Stimulated activated CD4-positive, alpha-beta T cell treated with anti-CD3 and anti-CD28 coated beads, Interleukin-12 subunit alpha, Interleukin-12 subunit beta, amount 100 ng/mL, for 48 hours (primary cell): ENCODE data around the gene TSPEAR.
"Not testable (repeated sequence)": the region's sequence is repeated elsewhere in the genome, so short reads cannot be mapped to it uniquely, and the experiment has no call there.

Experiments
- DNase-seq, 3 donors: peaks; one replicate each; pipeline ENCODE4 v3.0.0-alpha.2; 2020; ENCODE audit warnings: low read depth in 2 of 3, low spot score in 1 of 3

TSPEAR gene

DNA sequence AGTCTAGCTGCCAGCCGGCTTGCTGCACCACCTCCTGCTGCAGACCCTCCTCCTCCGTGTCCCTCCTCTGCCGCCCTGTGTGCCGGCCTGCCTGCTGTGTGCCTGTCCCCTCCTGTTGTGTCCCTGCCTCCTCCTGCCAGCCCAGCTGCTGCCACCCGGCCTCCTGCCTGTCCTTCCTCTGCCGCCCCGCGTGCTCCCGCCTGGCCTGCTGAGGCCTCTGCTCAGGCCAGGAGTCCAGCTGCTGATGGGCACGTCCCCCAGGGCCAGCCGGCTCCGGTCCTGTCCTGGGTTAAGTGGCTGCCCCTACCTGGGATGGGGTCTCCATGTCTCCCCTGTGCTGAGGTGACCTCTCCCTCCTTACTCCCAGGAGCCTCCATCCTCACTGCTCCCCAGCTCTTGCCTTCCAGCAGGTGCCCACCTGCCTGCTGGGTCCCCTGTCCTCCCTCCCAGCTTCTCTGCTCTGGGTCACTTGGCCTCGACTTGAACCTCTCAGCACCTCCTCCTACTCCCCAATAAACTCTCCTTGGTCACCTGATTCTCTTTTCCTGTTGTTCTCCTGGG lies 98.6 kb downstream of the TSPEAR start:
- DNase-seq, result no peak

DNA sequence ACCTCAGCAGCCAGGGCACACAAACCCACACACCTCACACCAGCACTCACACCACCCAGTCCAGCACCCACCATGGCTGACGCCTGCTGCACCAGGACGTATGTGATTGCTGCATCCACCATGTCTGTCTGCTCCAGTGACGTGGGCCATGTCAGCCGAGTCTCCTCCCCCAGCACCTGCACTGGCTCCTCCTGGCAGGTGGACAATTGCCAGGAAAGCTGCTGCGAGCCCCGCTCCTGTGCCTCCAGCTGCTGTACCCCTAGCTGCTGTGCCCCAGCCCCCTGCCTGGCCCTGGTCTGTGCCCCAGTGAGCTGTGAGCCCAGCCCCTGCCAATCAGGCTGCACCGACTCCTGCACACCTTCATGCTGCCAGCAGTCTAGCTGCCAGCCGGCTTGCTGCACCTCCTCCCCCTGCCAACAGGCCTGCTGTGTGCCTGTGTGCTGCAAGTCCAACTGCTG lies 99.3 kb downstream of the TSPEAR start, which contains the start of gene KRTAP10-8:
KRTAP10-8 (plus strand) TSS at position 51 of the 458 bp plus-strand sequence; CDS start at position 73, 22 bp downstream.
- DNase-seq, result no peak

DNA sequence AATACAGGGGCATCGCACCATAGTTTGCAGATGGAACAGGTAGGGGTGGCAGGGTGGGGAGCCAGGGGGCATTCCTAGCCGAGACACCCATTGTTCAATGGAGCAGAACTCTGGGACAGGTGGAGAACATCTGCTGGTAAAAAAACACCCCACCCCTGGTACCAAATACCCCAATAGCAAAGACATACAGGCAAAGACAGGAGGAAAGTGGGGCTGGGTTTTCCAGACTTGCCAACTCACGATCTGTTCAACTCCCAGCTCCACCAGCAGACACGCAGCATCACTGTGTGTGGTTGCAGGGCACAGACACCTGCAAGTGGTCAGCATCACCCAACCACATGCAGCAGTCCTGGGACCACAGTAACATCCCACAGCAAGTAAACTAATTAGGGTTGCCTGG lies 99.8 kb downstream of the TSPEAR start:
- no peak for DNase-seq

- not testable (repeated sequence) for DNase-seq
Observed at GRCh38 chr21:44610157-44610843, 101.1 kb downstream of the TSPEAR start.

DNA sequence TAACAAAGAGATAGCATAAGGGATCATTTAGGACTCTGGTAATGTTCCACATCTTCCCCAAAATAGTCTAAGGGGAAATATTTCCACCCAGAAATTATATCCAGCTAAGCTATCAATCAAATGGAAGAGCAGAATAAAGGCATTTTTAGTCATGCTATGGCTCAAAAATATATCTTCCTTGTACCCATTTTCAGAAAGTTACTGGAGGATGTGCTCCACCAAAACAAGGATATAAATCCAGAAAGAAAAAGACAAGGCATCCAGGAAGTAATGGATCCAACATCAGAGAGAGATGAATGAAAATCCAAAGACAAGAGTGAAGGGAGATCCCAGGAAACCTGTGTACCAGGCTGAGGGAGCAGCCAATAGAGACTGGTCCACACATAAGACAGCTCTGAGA lies 102.2 kb downstream of the TSPEAR start:
- no peak for DNase-seq

GRCh38 chr21:44606495-44606894 lies 104.9 kb downstream of the TSPEAR start:
- no peak for DNase-seq

- DNase-seq, result no peak
Observed at GRCh38 chr21:44603911-44604310, 107.5 kb downstream of the TSPEAR start.

- DNase-seq, result no peak
Observed at GRCh38 chr21:44603109-44603875, 108.1 kb downstream of the TSPEAR start.

GRCh38 chr21:44602463-44602850 lies 108.9 kb downstream of the TSPEAR start:
- no peak for DNase-seq

- no peak for DNase-seq
Observed at GRCh38 chr21:44601596-44602462, 109.5 kb downstream of the TSPEAR start.

DNA sequence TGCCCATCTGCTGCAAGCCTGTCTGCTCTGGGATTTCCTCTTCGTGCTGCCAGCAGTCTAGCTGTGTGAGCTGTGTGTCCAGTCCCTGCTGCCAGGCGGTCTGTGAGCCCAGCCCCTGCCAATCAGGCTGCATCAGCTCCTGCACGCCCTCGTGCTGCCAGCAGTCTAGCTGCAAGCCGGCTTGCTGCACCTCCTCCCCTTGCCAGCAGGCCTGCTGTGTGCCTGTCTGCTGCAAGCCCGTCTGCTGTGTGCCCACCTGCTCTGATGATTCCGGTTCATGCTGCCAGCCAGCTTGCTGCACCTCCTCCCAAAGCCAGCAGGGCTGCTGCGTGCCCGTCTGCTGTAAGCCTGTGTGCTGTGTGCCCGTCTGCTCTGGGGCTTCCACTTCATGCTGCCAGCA lies 110.3 kb downstream of the TSPEAR start:
- DNase-seq, result not testable (repeated sequence)

DNA sequence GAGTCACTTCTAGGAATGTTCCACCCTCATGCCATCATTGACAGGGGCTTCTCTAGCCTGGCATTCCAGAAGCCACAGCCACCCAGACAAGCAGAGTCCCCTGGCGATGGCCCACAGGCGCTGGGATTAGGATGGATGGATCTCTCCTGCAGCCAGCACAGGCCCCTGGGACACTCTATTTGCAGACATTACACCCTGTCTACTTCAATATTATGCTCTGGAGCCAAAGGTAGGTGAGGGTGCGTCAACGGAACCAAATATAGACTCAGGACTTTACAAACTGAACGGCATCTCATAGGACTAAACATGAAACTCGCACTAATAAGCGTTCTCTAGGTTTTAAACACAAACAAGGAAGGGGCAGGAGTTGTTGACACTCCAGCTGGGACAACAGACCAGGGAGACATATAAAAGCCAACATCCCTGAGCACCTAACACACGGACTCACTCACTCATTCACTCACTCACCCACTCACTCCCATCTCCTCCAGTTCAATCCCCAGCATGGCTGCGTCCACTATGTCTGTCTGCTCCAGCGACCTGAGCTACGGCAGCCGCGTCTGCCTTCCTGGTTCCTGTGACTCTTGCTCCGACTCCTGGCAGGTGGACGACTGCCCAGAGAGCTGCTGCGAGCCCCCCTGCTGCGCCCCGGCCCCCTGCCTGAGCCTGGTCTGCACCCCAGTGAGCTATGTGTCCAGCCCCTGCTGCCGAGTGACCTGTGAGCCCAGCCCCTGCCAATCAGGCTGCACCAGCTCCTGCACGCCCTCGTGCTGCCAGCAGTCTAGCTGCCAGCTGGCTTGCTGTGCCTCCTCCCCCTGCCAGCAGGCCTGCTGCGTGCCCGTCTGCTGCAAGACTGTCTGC lies 111.0 kb downstream of the TSPEAR start, which contains the start of gene KRTAP10-7:
KRTAP10-7 (plus strand) TSS at position 480 of the 861 bp plus-strand sequence; CDS start at position 505, 25 bp downstream.
- not testable (repeated sequence) for DNase-seq

- DNase-seq, result no peak
Observed at GRCh38 chr21:44599264-44600029, 111.9 kb downstream of the TSPEAR start.

DNA sequence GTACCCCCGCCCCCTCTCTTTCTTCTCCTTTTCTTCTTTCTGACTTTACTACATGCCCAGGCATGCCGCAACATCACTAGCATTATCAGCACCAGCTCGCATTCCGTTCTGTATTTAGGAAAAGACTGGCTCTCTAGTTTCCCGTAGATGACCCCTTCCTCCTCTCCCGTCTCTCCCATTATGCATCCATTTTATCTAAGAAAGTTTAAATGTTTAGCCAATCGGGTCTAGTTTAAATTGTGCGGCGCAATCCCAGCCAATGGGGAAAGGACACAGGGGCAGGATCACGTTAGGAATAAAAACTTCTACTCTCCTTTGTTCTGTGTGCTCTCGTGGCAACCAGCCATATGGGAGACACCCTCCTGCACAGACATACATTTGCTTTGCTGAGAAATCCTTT lies 113.3 kb downstream of the TSPEAR start:
- no peak for DNase-seq

DNA sequence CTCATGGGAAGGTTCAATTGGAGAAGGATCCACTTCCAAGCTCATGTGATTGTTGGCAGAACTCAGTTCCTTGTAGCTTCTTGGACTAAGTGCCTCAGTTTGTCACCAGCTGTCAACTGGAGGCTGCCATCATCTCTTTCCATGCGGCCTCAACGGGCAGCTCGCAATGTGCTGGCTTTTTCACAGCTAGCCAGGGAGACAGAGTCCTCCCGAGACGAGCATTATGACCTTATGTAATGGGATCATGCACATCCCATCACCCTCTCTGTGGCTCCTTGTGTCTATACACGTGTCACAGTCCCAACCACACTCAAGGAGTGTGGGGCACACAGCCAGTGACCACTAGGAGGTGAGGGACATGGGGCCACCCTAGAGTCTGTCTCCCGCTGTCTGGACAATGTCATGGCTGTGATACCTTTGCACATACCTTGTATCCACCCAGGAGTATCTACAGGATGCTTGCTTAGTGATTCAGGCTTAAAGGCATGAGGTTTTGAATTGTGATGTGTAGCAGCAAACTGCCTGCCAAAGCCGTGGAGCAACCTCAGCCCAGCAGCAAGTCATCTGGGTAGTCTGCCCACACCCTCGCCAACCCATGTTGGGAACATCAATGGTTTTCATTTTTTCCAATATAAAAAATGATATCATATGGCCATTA lies 115.2 kb downstream of the TSPEAR start:
- no peak for DNase-seq

DNA sequence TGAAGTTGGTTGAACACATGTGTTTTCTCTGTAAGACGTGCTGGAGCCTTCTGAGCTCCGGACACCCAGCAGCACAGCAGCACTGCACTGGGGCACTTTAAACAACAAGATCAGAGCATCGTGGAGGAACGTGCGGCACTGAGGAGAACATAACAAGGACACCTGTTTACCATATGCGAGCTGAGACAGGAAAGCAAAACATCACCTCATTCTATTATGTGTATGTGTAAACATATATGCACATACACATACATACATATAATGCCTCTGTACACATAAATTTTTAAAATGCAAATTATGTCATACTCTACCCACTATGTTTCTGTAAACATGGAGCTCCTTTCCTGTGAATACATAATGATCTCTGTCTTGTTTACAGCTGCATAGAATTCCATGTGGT lies 115.8 kb downstream of the TSPEAR start:
- no peak for DNase-seq

GRCh38 chr21:44594406-44594916 lies 116.9 kb downstream of the TSPEAR start:
- no peak for DNase-seq

DNA sequence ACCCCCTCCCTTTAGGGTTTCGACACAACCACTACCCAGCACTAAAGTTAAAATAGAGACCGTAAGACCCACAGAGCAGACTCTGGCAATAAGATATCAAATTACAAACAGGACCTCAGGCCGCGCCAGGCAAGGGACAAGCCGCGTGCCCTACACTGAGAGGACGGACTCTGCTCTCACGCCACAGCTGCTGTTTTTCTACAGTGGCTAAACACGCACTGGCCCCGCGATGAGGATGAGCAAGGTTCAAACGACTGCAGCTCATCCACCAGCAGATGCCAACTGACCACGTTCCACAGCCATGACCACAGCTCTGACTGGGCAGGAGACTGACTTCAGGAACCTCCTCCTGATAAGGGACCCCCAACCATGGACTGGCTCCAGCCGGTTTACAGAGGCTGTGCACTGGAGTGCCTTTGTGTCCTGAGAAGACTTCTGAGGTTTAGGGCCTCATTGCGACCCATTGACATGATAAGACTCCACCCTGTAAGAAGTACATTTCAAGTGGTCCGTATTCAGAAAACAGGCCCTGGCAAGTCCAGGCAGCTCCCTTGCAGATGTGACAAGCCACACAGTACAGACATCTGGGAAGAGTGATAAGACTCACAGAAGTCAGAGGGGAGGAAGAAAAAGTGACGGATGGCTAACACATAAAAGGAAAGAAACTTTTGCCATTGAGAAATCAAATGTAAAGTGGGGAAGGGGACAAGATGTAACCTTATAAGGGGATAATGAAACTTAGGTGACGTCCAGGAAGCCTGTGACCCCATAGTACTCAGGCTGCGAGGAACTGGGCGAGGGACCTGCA lies 117.6 kb downstream of the TSPEAR start:
- DNase-seq, result no peak
